ENCODE data around the gene GRB10.
"Not testable (repeated sequence)": the region's sequence is repeated elsewhere in the genome, so short reads cannot be mapped to it uniquely, and the experiment has no call there.

The GRB10 gene

DNA sequence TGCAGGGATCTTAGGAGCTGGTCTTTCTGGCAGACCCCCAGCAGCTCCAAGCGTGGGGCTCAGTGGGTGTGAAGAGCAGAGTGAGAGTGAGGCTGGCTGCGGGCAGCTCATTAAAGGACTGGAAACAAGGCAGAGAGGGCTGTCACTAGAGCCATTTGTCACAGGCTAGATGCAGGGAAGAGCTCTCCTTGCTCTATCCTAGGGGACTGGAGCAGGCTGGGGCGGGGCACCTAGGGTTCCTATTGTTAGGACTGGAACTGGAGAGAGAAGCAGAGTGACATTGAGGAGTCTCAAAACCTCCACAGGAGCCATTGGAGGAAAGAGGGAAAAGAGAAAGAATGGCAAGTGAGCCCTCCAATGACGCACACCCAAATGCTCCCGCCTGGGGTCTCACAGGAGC is 216.7 kb downstream of the GRB10 start:
- DNase-seq, result no peak

- DNase-seq, result no peak
Observed at GRCh38 chr7:50565559-50565916, 217.2 kb downstream of the GRB10 start.

GRCh38 chr7:50564640-50565558 is 217.8 kb downstream of the GRB10 start, which contains the start of gene DDC:
TSS of gene DDC (minus strand) at chr7:50565405. CDS start at chr7:50544085, 21,320 bp downstream.
- no peak for DNase-seq

GRCh38 chr7:50564171-50564570 is 218.5 kb downstream of the GRB10 start:
- no peak for DNase-seq

DNA sequence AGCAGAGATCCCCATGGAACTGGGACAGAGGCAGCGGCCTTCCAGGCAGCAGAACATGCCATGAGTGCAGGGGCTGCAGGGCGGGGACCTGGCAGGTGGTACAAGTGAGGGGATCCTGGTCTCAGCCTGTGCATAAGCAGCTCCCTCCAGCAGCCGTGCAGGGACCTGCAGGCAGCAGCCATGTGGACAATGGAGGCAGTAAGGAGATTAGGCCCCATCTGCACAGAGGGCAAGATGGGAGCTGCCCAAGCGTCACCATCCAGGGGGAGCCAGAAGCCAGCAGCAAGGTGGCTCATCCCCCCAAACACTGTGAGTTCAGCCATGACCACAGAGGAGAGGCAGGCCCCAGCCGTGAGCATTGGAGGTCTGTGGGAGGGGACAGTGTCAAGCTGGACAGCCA is 220.6 kb downstream of the GRB10 start:
- DNase-seq, result no peak

DNA sequence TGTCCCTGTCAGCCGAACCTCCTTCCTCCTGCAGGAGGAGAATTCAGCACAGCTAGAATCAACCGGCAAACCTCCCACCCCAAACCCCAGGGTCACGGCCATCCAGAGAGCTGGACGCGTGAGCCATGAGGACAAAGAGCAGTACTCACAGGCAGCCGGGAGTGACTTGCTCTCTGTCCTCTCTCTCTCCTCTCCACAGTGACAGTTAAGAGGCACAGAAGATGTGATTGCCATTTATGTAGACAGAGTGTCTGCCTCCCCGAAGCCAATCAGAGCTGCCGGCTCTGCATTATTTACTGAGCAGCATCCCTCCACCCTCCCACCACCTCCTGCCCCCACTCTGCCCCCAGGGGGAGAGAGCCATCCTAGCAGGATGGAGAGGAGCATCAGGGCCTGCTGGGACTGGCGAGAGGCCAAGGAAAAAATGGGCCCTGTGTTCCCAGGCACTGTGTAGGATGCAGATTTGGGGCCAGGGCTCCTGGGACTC is 221.8 kb downstream of the GRB10 start:
- DNase-seq, result no peak

GRCh38 chr7:50559881-50560280 is 222.8 kb downstream of the GRB10 start:
- DNase-seq, result no peak

DNA sequence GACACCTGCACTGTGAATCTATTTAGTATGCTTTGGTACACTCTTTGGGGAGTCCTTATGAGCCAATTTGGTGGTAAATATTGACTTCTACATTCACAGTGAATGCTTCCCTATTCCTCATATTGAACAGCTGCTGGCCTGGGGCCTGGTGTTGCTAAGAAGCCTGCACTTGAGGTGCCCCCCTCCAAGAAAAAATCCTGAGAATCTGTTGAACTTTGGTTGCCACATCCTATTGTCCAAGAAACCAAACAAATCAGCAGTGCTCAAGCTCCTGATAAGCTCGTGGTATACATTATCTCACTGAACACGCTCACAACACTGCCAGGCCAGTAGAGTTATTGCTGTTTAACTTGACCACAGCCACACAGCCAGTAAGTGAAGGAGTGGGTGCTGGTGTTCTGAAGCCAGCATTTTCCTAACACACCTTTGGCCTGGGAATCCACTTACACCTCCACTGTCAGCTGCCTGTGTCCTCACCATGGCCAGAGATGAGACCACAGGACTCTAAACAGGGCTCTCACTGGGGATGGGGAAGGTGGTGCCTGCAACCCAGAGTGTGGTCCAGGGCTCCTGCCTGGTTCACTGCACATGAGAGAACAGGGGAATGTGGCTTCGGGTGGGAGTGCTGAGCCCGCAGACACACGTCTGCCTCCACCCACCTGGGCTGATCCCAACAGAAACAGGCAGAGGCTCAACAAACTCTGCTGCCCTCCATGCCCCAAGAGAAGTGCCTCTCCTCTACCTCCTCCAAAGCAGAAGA is 224.2 kb downstream of the GRB10 start:
- DNase-seq, result no peak

GRCh38 chr7:50557099-50557498 is 225.6 kb downstream of the GRB10 start:
- DNase-seq, result no peak

GRCh38 chr7:50556247-50556991 is 226.3 kb downstream of the GRB10 start:
- DNase-seq, result no peak

DNA sequence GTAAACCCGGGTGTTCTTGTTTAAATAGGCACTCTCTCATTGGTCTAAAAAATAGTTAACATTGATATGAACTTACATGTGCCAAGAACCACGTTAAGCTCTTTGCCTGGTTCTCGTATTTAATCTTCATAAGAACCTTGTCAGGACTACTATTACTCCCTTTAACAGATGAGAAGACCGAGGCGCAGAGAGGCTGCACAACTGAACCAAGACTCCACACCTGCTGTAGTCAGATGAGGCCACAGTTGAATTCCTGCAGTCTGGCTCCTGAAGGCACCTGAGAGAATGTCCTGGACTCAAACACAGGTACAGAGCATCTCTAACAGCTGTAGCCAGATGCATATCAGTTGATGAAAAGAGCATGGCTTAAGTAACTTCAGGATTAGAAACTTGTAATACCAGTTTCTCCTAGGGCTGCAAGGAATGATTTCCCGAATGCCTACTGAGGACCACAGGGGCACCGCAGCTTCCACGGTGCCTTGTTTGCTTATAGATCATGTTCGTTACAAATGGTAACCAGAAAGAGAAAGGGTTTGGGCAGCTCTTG is 227.0 kb downstream of the GRB10 start:
- DNase-seq, result no peak

DNA sequence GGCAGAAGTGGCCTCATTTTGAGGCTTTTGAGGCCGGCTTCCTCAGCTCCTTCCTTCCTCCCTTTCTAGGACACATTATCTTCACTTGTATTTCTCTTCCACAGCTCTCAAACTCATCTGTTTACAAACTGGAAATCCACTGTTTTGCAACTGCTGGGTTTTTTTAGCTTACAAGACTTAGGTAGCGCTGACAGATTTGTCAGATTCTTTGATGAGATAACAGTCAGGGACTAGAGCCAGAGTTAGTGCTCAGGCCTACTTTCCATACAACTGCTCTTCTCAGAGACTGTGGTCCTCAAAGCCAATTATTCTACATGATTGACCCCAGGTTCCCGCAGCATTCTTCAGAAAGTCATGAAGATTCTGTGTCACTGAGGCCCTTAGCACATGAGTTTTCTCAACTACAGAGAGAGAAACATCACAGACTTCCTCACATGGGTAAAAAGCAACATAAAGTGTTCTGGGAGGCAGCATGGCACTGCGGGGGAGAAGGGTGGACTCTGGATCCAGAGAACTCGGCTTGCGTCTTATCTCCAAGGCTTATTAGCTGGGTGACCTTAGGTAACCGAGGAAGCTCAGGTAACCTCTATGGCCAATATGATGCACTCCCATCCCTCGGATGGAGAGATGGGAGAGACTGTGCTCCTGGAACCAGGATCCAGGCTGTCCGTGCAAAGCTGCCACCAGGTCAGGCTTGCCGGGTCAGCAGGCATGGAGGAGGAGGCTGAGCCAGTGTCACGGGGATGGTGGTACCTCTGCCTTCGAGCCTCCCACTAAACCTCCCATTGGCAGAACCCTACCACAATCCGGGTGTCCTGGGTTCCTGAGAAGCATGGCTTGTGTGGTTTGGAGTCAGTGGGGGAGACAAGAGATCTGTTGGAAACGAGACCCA is 228.0 kb downstream of the GRB10 start:
- no peak for DNase-seq

GRCh38 chr7:50553973-50554372 is 228.7 kb downstream of the GRB10 start:
- no peak for DNase-seq

GRCh38 chr7:50552921-50553320 is 229.8 kb downstream of the GRB10 start:
- no peak for DNase-seq

GRCh38 chr7:50552139-50552538 is 230.6 kb downstream of the GRB10 start:
- no peak for DNase-seq

DNA sequence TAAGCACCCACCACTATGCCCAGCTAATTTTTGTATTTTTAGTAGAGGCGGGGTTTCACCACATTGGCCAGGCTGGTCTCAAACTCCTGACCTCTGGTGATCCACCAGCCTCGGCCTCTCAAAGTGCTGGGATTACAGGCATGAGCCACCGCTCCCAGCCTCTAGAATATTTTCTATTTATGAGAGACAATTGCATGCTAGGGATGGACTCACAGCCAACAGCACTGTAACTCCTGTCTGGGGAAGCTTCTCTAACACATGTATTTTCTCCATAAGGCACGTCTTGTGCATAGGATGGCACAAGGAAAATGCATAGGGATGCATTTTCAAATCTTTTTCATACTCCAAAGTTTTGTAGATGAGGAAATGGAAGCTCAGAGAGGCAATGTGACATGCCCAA is 237.1 kb downstream of the GRB10 start:
- DNase-seq, result not testable (repeated sequence)

- no peak for DNase-seq
Observed at GRCh38 chr7:50544992-50545391, 237.7 kb downstream of the GRB10 start.

- no peak for DNase-seq
Observed at GRCh38 chr7:50543776-50544442, 238.8 kb downstream of the GRB10 start.

- DNase-seq, result no peak
Observed at GRCh38 chr7:50542132-50542531, 240.6 kb downstream of the GRB10 start.

- no peak for DNase-seq
Observed at GRCh38 chr7:50540785-50541579, 241.7 kb downstream of the GRB10 start.

Data from activated T-cell treated with anti-CD3 and anti-CD28 coated beads, Interleukin-2, amount 50 U/mL, for 1 hour (primary cell).